Small intestine (tissue), 7 donors: ENCODE measurements around the gene SLC25A3. TPM values are rescaled to one million over a fixed set of nuclear protein-coding genes. Genes with fewer than 3 reads are reported as not detected.

Experiments used
- DNase-seq, 2 donors: peaks; one replicate each; pipeline versions ENCODE4 v3.0.0 to v3.0.0-alpha.2; 2013
- FAIRE-seq: peaks from 2 replicates; lab custom pipeline; 2012; peaks lifted over from hg19 to GRCh38; lab: Jason Lieb, UNC
- H3K27ac ChIP-seq, 3 donors: one replicate each; pipeline ENCODE4 v1.5.1; 2013; ENCODE audit warnings: low read length in 2 of 3, mild to moderate bottlenecking in 2 of 3, control low read depth in 1 of 3, inconsistent platforms in 1 of 3, low read depth in 1 of 3, moderate library complexity in 1 of 3
- H3K27me3 ChIP-seq, 3 donors: one replicate each; pipeline ENCODE4 v1.6.1; 2013; ENCODE audit warnings: low read length in 3 of 3, inconsistent platforms in 1 of 3; ENCODE audit not compliant: control insufficient read depth in 3 of 3, insufficient read depth in 3 of 3
- H3K36me3 ChIP-seq, 3 donors: one replicate each; pipeline ENCODE4 v1.6.1; 2013; ENCODE audit warnings: low read length in 3 of 3, inconsistent platforms in 1 of 3, low read depth in 1 of 3, mild to moderate bottlenecking in 1 of 3, moderate library complexity in 1 of 3; ENCODE audit not compliant: control insufficient read depth in 3 of 3, insufficient read depth in 2 of 3
- H3K4me1 ChIP-seq, 3 donors: one replicate each; pipeline ENCODE4 v1.6.1; 2013; ENCODE audit warnings: low read length in 2 of 3, inconsistent platforms in 1 of 3, low read depth in 1 of 3, mild to moderate bottlenecking in 1 of 3, moderate library complexity in 1 of 3; ENCODE audit not compliant: control insufficient read depth in 3 of 3, insufficient read depth in 2 of 3
- H3K4me3 ChIP-seq, 3 donors: one replicate each; pipeline ENCODE4 v1.5.1; 2013; ENCODE audit warnings: low read length in 3 of 3, control low read depth in 1 of 3, inconsistent platforms in 1 of 3, low read depth in 1 of 3, mild to moderate bottlenecking in 1 of 3, moderate library complexity in 1 of 3
- H3K9me3 ChIP-seq, 2 donors: one replicate each; pipeline ENCODE4 v1.6.1; 2013; ENCODE audit warnings: low read depth in 1 of 2, low read length in 1 of 2; ENCODE audit not compliant: control insufficient read depth in 2 of 2, insufficient read depth in 1 of 2
- WGBS, 3 donors: extraction: QIAGEN DNeasy Blood & Tissue Kit; methylation state at CpG; one replicate each; pipeline ENCODE4 v1.1.7; 2013; 5-methylcytosine and 5-hydroxymethylcytosine counted together
- polyA plus RNA-seq, 4 donors: library from polyadenylated mRNA; stranded (reverse) in 3 of 4; unstranded in 1 of 4; fragments of 200-250 nt in 3 of 4; fragments of 120-200 nt in 1 of 4; gene quantifications; one replicate each; pipeline versions ENCODE4 v1.2.1 to v1.2.3, GENCODE V29; 2013
- donor health status: healthy with polysubstance abuse.
- donor health status: control.
- donor health status: control.
- donor health status: Bipolar disorder and iron deficiency.
- donor health status: healthy.

Gene SLC25A3
- polyA plus RNA-seq, 4 donors, result 475 to 968 (median 687) TPM

DNA sequence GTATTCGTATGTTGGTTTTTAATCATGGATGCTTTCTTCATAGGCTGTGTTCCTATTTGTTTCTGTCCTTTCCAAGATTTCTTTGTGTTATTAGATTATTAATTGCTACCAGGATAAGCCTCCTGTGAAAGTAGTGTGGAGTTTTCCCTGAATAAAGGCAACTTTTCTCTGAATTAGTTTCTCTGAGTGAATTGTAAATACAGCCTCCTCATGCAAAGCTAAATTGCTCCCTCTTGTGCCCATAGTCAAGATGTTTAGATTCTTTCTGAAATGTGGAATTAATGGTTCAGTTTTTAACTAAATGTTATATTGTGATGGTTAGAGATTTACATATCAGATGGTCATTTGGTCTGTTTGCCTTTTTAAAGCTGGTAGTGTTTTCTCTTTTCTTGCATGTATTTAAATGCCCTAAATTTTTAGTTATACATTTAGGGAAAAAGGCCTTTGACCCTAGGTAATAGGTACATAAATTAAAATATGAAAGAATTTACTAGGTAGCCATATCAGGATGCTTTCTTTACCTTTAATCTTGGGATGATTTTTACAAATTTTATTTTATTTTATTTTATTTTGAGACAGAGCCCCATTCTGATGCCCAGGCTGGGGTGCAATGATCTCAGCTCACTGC lies 60.5 kb downstream of the SLC25A3 start:
- Histone ChIP-seq H3K36me3 (peaks cover 10 to 18% (median 11%) of the 10 kb centered on the region in 3 donors), H3K9me3 (no peaks in the 10 kb centered on the region), H3K27me3 (no peaks in the 10 kb centered on the region), H3K4me3 (no peak overlapping the region), H3K4me1 (no peaks in the 10 kb centered on the region), H3K27ac (no peak overlapping the region)
- peak; percentile 56 to 72 for DNase-seq
- peak; percentile 26 for FAIRE-seq
- WGBS, 3 donors, result 93 to 94% (median 94%) methylated on average over 1 of the region's 1 CpG

Other genes with a start within 250 kb of the SLC25A3 start
- gene TMPO, start 78.1 kb upstream of the SLC25A3 start, polyA plus RNA-seq, result 100 to 1,000 TPM in 1 of 4 donors, 10 to 100 TPM in 3; 19.5 to 104 (median 45.4) TPM
- 1 to 10 TPM in 3 of 4 donors, under 1 TPM in 1; 0.67 to 9.4 (median 4.6) TPM for gene IKBIP, start 51.1 kb downstream of the SLC25A3 start, polyA plus RNA-seq
- 10 to 100 TPM in 1 of 4 donors, 1 to 10 TPM in 3; 8.1 to 20.5 (median 8.7) TPM for gene APAF1, start 51.6 kb downstream of the SLC25A3 start, polyA plus RNA-seq